Spinal cord (tissue), 10 donors: ENCODE measurements around the gene NUDCD2. TPM values are rescaled to one million over a fixed set of nuclear protein-coding genes. Genes with fewer than 3 reads are reported as not detected.
A peak's percentile ranks its signal among the peaks of the same experiment; 100 is the strongest.

Experiments
- DNase-seq, 6 donors: peaks; one replicate each; pipeline versions ENCODE4 v3.0.0 to v3.0.0-alpha.2; 2013 to 2015; ENCODE audit warnings: low spot score in 6 of 6, low read depth in 4 of 6
- H3K27ac ChIP-seq: one replicate; pipeline ENCODE4 v1.5.1; 2013; ENCODE audit warnings: low read depth, low read length, control low read depth
- H3K27me3 ChIP-seq: one replicate; pipeline ENCODE4 v1.6.1; 2013; ENCODE audit warnings: low read length; ENCODE audit not compliant: control insufficient read depth, insufficient read depth
- H3K36me3 ChIP-seq: one replicate; pipeline ENCODE4 v1.6.1; 2013; ENCODE audit warnings: low read length; ENCODE audit not compliant: control insufficient read depth, insufficient read depth
- H3K4me1 ChIP-seq: one replicate; pipeline ENCODE4 v1.6.1; 2013; ENCODE audit warnings: low read length; ENCODE audit not compliant: control insufficient read depth, insufficient read depth
- H3K4me3 ChIP-seq: one replicate; pipeline ENCODE4 v1.5.1; 2013; ENCODE audit warnings: low read depth, low read length, control low read depth
- H3K9me3 ChIP-seq: one replicate; pipeline ENCODE4 v1.6.1; 2013; ENCODE audit warnings: low read length; ENCODE audit not compliant: control insufficient read depth, insufficient read depth
- WGBS: methylation state at CpG from one replicate; pipeline ENCODE4 v1.1.5; 2013; ENCODE audit warnings: missing lambda C conversion rate; ENCODE audit not compliant: insufficient coverage; 5-methylcytosine and 5-hydroxymethylcytosine counted together
- polyA plus RNA-seq, 2 donors: library from polyadenylated mRNA; unstranded; fragments of 120-200 nt; gene quantifications; one replicate each; pipeline ENCODE4 v1.2.1, GENCODE V29; 2013; ENCODE audit not compliant: insufficient read length in 2 of 2
- total RNA-seq, 2 donors: library from RNA; depleted of rRNA in 1 of 2; stranded (reverse); fragments of 120-200 nt in 1 of 2; fragments of >200 nt in 1 of 2; gene quantifications; one replicate each; pipeline versions ENCODE4 v1.2.3 to v1.2.4, GENCODE V29; 2013 to 2014
- donor health status: healthy.

Gene NUDCD2
- total and polyA plus RNA-seq, 4 donors, result 16.9 to 68.0 (median 48.2) TPM

- no peak overlapping the region for H3K27ac ChIP-seq
- no peak for DNase-seq
These were observed 15.5 kb upstream of the NUDCD2 start for GRCh38 chr5:163475411-163475810.

DNA sequence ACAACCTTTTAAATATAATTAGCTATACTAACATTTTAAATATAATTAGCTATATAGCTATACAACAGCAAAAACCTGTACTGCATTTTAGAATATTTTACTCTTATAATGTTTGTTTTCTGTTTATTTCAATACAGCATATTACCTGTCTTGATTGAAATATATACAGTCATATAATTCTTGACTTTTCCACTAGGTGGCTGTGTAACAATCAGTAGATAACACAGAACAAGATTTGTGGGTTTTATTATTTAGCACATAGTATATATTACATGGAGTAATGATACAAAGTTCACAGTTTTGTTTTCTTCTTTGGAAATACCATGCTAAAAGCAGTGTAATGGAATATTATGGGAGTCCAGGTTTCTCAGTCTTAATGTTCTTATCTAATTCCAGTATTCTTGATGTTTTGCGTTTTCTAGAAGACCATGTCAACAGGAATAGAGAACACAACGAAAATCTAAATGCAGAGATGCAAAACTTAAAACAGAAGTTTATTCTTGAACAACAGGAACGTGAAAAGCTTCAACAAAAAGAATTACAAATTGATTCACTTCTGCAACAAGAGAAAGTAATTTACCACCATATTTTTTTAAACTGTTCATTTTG, 13.8 kb upstream of the NUDCD2 start:
- Histone ChIP-seq H3K36me3 (no peaks in the 10 kb centered on the region), H3K27me3 (no peaks in the 10 kb centered on the region), H3K27ac (no peak overlapping the region), H3K4me1 (no peaks in the 10 kb centered on the region), H3K4me3 (no peak overlapping the region), H3K9me3 (no peaks in the 10 kb centered on the region)
- peak in 1 of 6 donors; percentile 3 for DNase-seq
- 100% methylated on average over 1 of the region's 3 CpGs for WGBS

More at GRCh38 chr5:163475411-163475810, 15.5 kb upstream of the NUDCD2 start:
- no peaks in the 10 kb centered on the region for H3K36me3 ChIP-seq
- H3K4me3 ChIP-seq, result no peak overlapping the region
- H3K4me1 ChIP-seq, result no peaks in the 10 kb centered on the region
- WGBS, result 100% methylated on average over 1 of the region's 2 CpGs
- no peaks in the 10 kb centered on the region for H3K27me3 ChIP-seq
- no peaks in the 10 kb centered on the region for H3K9me3 ChIP-seq

- Histone ChIP-seq H3K27ac (no peak overlapping the region), H3K27me3 (no peaks in the 10 kb centered on the region), H3K9me3 (no peaks in the 10 kb centered on the region), H3K4me3 (no peak overlapping the region), H3K4me1 (no peaks in the 10 kb centered on the region), H3K36me3 (no peaks in the 10 kb centered on the region)
- WGBS, result no CpG with 5 or more reads among the region's 4 CpGs
- DNase-seq, result no peak
These were observed 7.8 kb upstream of the NUDCD2 start for GRCh38 chr5:163467682-163468081.

GRCh38 chr5:163463063-163463435, 3.1 kb upstream of the NUDCD2 start:
- peaks cover 8% of the 10 kb centered on the region for H3K4me1 ChIP-seq

DNA sequence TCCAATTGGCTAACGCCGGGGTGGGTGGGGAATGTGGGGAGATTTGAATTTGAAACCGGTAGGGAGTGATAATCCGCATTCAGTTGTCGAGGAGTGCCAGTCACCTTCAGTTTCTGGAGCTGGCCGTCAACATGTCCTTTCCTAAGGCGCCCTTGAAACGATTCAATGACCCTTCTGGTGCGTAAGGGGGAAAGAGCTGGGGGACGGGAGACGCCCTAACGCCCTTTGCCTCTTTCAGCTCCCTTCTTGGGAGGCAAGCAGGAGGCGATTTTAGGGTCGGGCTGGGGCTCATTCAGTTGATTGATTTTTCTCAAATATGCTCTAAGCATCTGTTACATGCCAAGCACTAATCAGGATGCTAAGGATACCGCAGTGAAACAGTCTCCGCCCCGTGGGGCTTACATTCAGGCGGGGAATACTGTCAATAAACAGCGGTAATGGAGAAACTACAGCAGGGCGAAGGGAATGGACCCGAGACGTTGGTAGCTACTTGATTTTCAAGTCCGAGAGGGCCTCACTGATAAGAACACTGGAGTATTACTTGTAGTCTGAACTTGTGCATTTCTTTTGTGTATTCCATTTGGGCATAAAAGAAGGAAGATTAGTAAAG, 765 bp upstream of the NUDCD2 start, which contains the start of gene HMMR:
TSS of gene HMMR (plus strand) at position 71 of the 610 bp plus-strand sequence. CDS start at position 132, 61 bp downstream.
- peak within 1 kb of the TSS; percentile 99 for H3K27ac ChIP-seq
- no peaks in the 10 kb centered on the region for H3K27me3 ChIP-seq
- peaks cover under 1% of the 10 kb centered on the region for H3K36me3 ChIP-seq
- H3K4me1 ChIP-seq, result peaks cover 11% of the 10 kb centered on the region
- peak within 1 kb of the TSS; percentile 86 for H3K4me3 ChIP-seq
- peak in 1 of 6 donors; percentile 66 for DNase-seq
- no peaks in the 10 kb centered on the region for H3K9me3 ChIP-seq
- WGBS, result 0% methylated on average over 19 of the region's 23 CpGs

More at GRCh38 chr5:163463063-163463435, 3.1 kb upstream of the NUDCD2 start:
- H3K4me3 ChIP-seq, result no peak overlapping the region
- no peak overlapping the region for H3K27ac ChIP-seq
- no peaks in the 10 kb centered on the region for H3K36me3 ChIP-seq
- no peak for DNase-seq
- no peaks in the 10 kb centered on the region for H3K9me3 ChIP-seq
- no peaks in the 10 kb centered on the region for H3K27me3 ChIP-seq

GRCh38 chr5:163459462-163459818, 462 bp downstream of the NUDCD2 start:
- H3K27me3 ChIP-seq, result no peaks in the 10 kb centered on the region
- peak overlapping the region; percentile 86 for H3K4me3 ChIP-seq
- H3K9me3 ChIP-seq, result no peaks in the 10 kb centered on the region
- H3K27ac ChIP-seq, result peak overlapping the region; percentile 99
- H3K36me3 ChIP-seq, result peaks cover 6% of the 10 kb centered on the region
- no peak for DNase-seq
- WGBS, result 0% methylated on average over 12 of the region's 12 CpGs
- peaks cover 11% of the 10 kb centered on the region for H3K4me1 ChIP-seq

DNA sequence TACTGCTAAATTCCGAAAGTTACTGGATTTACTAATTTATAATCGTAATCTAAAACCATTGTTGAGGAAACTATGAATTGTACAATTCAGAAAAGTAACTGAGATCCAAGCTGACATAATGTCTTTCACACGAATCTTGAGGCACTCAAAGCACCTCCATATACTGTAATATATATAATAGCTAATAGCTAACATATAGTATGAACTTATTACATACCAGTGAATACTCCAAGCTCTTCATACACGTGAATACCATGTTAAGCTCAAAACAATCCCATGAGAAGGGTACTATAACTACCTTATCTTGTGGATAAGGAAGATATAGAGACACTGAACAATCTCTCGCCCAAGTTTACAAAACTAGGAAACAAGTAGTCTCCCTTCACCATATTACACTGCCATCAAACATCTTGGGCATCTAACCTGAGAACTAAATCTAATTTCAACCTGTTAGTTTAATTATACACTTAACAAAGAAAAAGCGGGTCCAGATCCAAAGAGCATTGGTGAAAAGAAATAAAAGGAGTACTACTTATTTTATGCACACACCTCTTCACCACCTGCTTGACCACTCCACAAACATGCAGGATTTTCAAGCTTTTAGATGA, 1.0 kb downstream of the NUDCD2 start:
- Histone ChIP-seq H3K9me3 (no peaks in the 10 kb centered on the region), H3K4me3 (peak overlapping the region; percentile 86)
- no CpG with 5 or more reads among the region's 6 CpGs for WGBS

GRCh38 chr5:163456840-163457239, 3.1 kb downstream of the NUDCD2 start:
- H3K36me3 ChIP-seq, result peaks cover 10% of the 10 kb centered on the region

More for the DNA sequence above, 1.0 kb downstream of the NUDCD2 start:
- H3K27ac ChIP-seq, result peak overlapping the region; percentile 99
- H3K36me3 ChIP-seq, result peaks cover 9% of the 10 kb centered on the region
- no peaks in the 10 kb centered on the region for H3K27me3 ChIP-seq
- DNase-seq, result no peak
- peaks cover 11% of the 10 kb centered on the region for H3K4me1 ChIP-seq

GRCh38 chr5:163456029-163456589, 3.8 kb downstream of the NUDCD2 start:
- no peaks in the 10 kb centered on the region for H3K9me3 ChIP-seq
- no peaks in the 10 kb centered on the region for H3K27me3 ChIP-seq
- peaks cover 11% of the 10 kb centered on the region for H3K4me1 ChIP-seq
- no peak for DNase-seq
- no peak overlapping the region for H3K27ac ChIP-seq
- H3K36me3 ChIP-seq, result peaks cover 14% of the 10 kb centered on the region
- H3K4me3 ChIP-seq, result no peak overlapping the region
- no CpG with 5 or more reads among the region's 2 CpGs for WGBS

More at GRCh38 chr5:163456840-163457239, 3.1 kb downstream of the NUDCD2 start:
- H3K27ac ChIP-seq, result no peak overlapping the region
- no peaks in the 10 kb centered on the region for H3K9me3 ChIP-seq
- DNase-seq, result no peak
- peaks cover 11% of the 10 kb centered on the region for H3K4me1 ChIP-seq
- H3K27me3 ChIP-seq, result no peaks in the 10 kb centered on the region
- no CpG with 5 or more reads among the region's 7 CpGs for WGBS
- no peak overlapping the region for H3K4me3 ChIP-seq
